Naive thymus-derived CD4-positive, alpha-beta T cell (primary cell): ENCODE measurements around the gene CHMP4A. TPM values are rescaled to one million over a fixed set of nuclear protein-coding genes. Genes with fewer than 3 reads are reported as not detected.
"Not testable (repeated sequence)": the region's sequence is repeated elsewhere in the genome, so short reads cannot be mapped to it uniquely, and the experiment has no call there.

Experiments used
- ATAC-seq: fragments of 150-1000 bp; cut with Tn5 transposase; 2 replicates; pipeline ENCODE4 v1.10.0; 2021; ENCODE audit warnings: mild to moderate bottlenecking, moderate library complexity
- CTCF ChIA-PET: fragments of 350-600 bp; sonication (Branson Sonifier 250); formaldehyde crosslinking; loops from one replicate; lab custom pipeline; 2021; ENCODE audit warnings: antibody characterized with exemption; lab: Charles Lee
- POLR2A ChIA-PET: fragments of 350-600 bp; sonication (Branson Sonifier 250); formaldehyde crosslinking; loops from one replicate; lab custom pipeline; 2021; ENCODE audit warnings: antibody characterized with exemption, inconsistent platforms; lab: Charles Lee
- DNase-seq, 9 donors: peaks; one replicate each; pipeline versions ENCODE4 v3.0.0 to v3.0.0-alpha.2; 2020 to 2022; ENCODE audit warnings: mixed read lengths in 1 of 9
- H3K27ac ChIP-seq: one replicate; pipeline ENCODE4 v1.7.0; 2013; ENCODE audit warnings: mild to moderate bottlenecking, low read depth, low read length, moderate library complexity
- H3K27me3 ChIP-seq, 2 donors: one replicate each; pipeline ENCODE4 v1.7.0; 2013; ENCODE audit warnings: low read length in 2 of 2, mild to moderate bottlenecking in 2 of 2, moderate library complexity in 2 of 2; ENCODE audit not compliant: control insufficient read depth in 2 of 2, insufficient read depth in 2 of 2
- H3K36me3 ChIP-seq, 3 experiments: 1 replicate in 2 of 3; 2 replicates in 1 of 3; pipeline ENCODE4 v1.7.0; 2013; ENCODE audit warnings: low read length in 3 of 3, mild to moderate bottlenecking in 3 of 3, moderate library complexity in 1 of 3; ENCODE audit not compliant: insufficient read depth in 3 of 3, control insufficient read depth in 2 of 3
- H3K4me1 ChIP-seq, 2 donors: one replicate each; pipeline ENCODE4 v1.7.0; 2013; ENCODE audit warnings: low read length in 2 of 2, mild to moderate bottlenecking in 2 of 2, moderate library complexity in 1 of 2; ENCODE audit not compliant: control insufficient read depth in 2 of 2, insufficient read depth in 2 of 2
- H3K4me3 ChIP-seq: 2 replicates; pipeline ENCODE4 v1.7.0; 2013; ENCODE audit warnings: mild to moderate bottlenecking, low read length
- H3K9me3 ChIP-seq, 3 experiments: 1 replicate in 2 of 3; 2 replicates in 1 of 3; pipeline ENCODE4 v1.7.0; 2013; ENCODE audit warnings: low read length in 3 of 3; ENCODE audit not compliant: control insufficient read depth in 2 of 3
- H3K27ac Mint-ChIP-seq, 9 donors: one replicate each; pipeline ENCODE4 v1.8.0; 2020 to 2022; ENCODE audit warnings: mixed read lengths in 9 of 9, mild to moderate bottlenecking in 8 of 9, moderate library complexity in 5 of 9, inconsistent platforms in 2 of 9
- H3K27me3 Mint-ChIP-seq, 5 donors: one replicate each; pipeline ENCODE4 v1.8.0; 2021 to 2022; ENCODE audit warnings: mixed read lengths in 5 of 5, mild to moderate bottlenecking in 1 of 5
- H3K36me3 Mint-ChIP-seq, 5 donors: one replicate each; pipeline ENCODE4 v1.8.0; 2020 to 2022; ENCODE audit warnings: mixed read lengths in 5 of 5, mild to moderate bottlenecking in 3 of 5, inconsistent platforms in 1 of 5
- H3K4me1 Mint-ChIP-seq, 7 donors: one replicate each; pipeline ENCODE4 v1.8.0; 2020 to 2022; ENCODE audit warnings: mixed read lengths in 7 of 7, mild to moderate bottlenecking in 3 of 7, inconsistent platforms in 1 of 7
- H3K4me3 Mint-ChIP-seq, 10 donors: one replicate each; pipeline ENCODE4 v1.8.0; 2020 to 2022; ENCODE audit warnings: mild to moderate bottlenecking in 10 of 10, mixed read lengths in 10 of 10, moderate library complexity in 6 of 10, inconsistent platforms in 2 of 10
- H3K9me3 Mint-ChIP-seq, 11 donors: one replicate each; pipeline ENCODE4 v1.8.0; 2020 to 2022; ENCODE audit warnings: mixed read lengths in 11 of 11, mild to moderate bottlenecking in 4 of 11, inconsistent platforms in 1 of 11, moderate library complexity in 1 of 11
- intact Hi-C, 2 donors: fragments of 100-400 bp; cut with micrococcal nuclease; formaldehyde crosslinking; loops; one replicate each; pipeline ENCODE4 v1.15.1; 2023
- polyA plus RNA-seq, 2 donors: library from polyadenylated mRNA; unstranded; fragments of 300-500 nt; fragmentation: Illumina TruSeq; gene quantifications; one replicate each; pipeline ENCODE4 v1.2.3, GENCODE V29; 2021
- total RNA-seq, 6 experiments: library from RNA in 5 of 6; stranded (reverse) in 5 of 6; gene quantifications; 1 replicate in 5 of 6; 2 replicates in 1 of 6; pipeline ENCODE4 v1.2.3 and lab custom pipeline; 2021 to 2026

CHMP4A gene
- total and polyA plus RNA-seq, 7 experiments from 2014 or later: 79.1 to 140 (median 94.1) TPM

- intact Hi-C loops: no loop called here
- Mint-ChIP-seq H3K27me3 (no peaks in the 10 kb centered on the region), H3K36me3 (peaks cover 0 to 19% (median 7%) of the 10 kb centered on the region in 5 donors), H3K9me3 (no peaks in the 10 kb centered on the region), H3K4me1 (peaks cover 4 to 48% (median 14%) of the 10 kb centered on the region in 7 donors), H3K27ac (peak overlapping the region in 1 of 9 donors; percentile 88), H3K4me3 (peak overlapping the region in 2 of 10 donors; percentile 27 to 44)
- CTCF ChIA-PET: interaction anchor here (1.1 kb wide), 1 partner anchor 46 kb away, joined by 3 read pairs; no protein-coding TSS in a partner anchor
- H3K27me3 ChIP-seq: no peaks in the 10 kb centered on the region
- DNase-seq (no peak), ATAC-seq (no peak)
- POLR2A ChIA-PET: interaction anchor here (1.1 to 2.9 kb wide), 3 partner anchors 22 to 54 kb away, joined by 3 to 18 read pairs (median 3); partner anchors contain the start of gene RABGGTA
- H3K9me3 ChIP-seq: no peaks in the 10 kb centered on the region
- peaks cover 0 to 26% (median 4%) of the 10 kb centered on the region in 3 experiments for H3K36me3 ChIP-seq
- H3K4me3 ChIP-seq: no peak overlapping the region
- H3K27ac ChIP-seq: no peak overlapping the region
- peaks cover 0 to 4% of the 10 kb centered on the region in 2 donors for H3K4me1 ChIP-seq
Observed at GRCh38 chr14:24249230-24250021, 36.1 kb upstream of the CHMP4A start.

- H3K27me3 ChIP-seq: no peaks in the 10 kb centered on the region
- Mint-ChIP-seq H3K27me3 (no peaks in the 10 kb centered on the region), H3K9me3 (peaks cover 0 to 1% (median 0%) of the 10 kb centered on the region in 11 donors), H3K4me1 (peaks cover 12 to 59% (median 23%) of the 10 kb centered on the region in 7 donors), H3K4me3 (peak overlapping the region in 4 of 10 donors; percentile 11 to 59 (median 44)), H3K27ac (peak overlapping the region in 8 of 9 donors; percentile 3 to 95 (median 70)), H3K36me3 (peaks cover 0 to 8% (median 5%) of the 10 kb centered on the region in 5 donors)
- DNase-seq: no peak
- ChIA-PET CTCF (interaction anchor here (0.6 to 7.9 kb wide), 4 partner anchors 51 to 86 kb away, joined by 3 to 140 read pairs (median 4); partner anchors contain the start of genes CIDEB, DHRS1 and NOP9), POLR2A (interaction anchor here (0.7 to 2.9 kb wide), 3 partner anchors 9 to 25 kb away, joined by 3 to 18 read pairs (median 6); partner anchors contain the start of gene RABGGTA)
- intact Hi-C loops: loop anchor here in 1 of 2 donors (1.0 kb wide), 1 partner anchor 24 kb away; the partner anchor contains the start of gene RABGGTA
- no peaks in the 10 kb centered on the region for H3K9me3 ChIP-seq
- peaks cover 8 to 15% of the 10 kb centered on the region in 2 donors for H3K4me1 ChIP-seq
- no peak overlapping the region for H3K4me3 ChIP-seq
- H3K36me3 ChIP-seq: peaks cover 0 to 14% (median 4%) of the 10 kb centered on the region in 3 experiments
- H3K27ac ChIP-seq: no peak overlapping the region
- ATAC-seq: no peak
Observed at GRCh38 chr14:24247422-24247821, 34.1 kb upstream of the CHMP4A start.

- Mint-ChIP-seq H3K27me3 (no peaks in the 10 kb centered on the region), H3K4me1 (peaks cover 16 to 58% (median 25%) of the 10 kb centered on the region in 7 donors), H3K36me3 (peaks cover 0 to 8% (median 5%) of the 10 kb centered on the region in 5 donors), H3K4me3 (peak overlapping the region in 6 of 10 donors; percentile 11 to 81 (median 52)), H3K9me3 (peaks cover 0 to 1% (median 0%) of the 10 kb centered on the region in 11 donors), H3K27ac (peak overlapping the region; percentile 6 to 95 (median 71))
- Histone ChIP-seq H3K27me3 (no peaks in the 10 kb centered on the region), H3K36me3 (peaks cover 0 to 14% (median under 1%) of the 10 kb centered on the region in 3 experiments), H3K9me3 (no peaks in the 10 kb centered on the region), H3K4me1 (peaks cover 9 to 17% of the 10 kb centered on the region in 2 donors), H3K4me3 (peak overlapping the region; percentile 13), H3K27ac (peak overlapping the region; percentile 16)
- ChIA-PET POLR2A (interaction anchor here (0.8 to 2.9 kb wide), 4 partner anchors 10 to 25 kb away, joined by 5 to 18 read pairs (median 6); partner anchors contain the start of gene RABGGTA), CTCF (interaction anchor here (0.7 to 7.9 kb wide), 3 partner anchors 43 to 87 kb away, joined by 3 to 140 read pairs (median 4); partner anchors contain the start of genes DHRS1 and NOP9)
- DNase-seq: no peak
- intact Hi-C loops: loop anchor here in 1 of 2 donors (1.0 kb wide), 1 partner anchor 25 kb away; the partner anchor contains the start of gene RABGGTA
- no peak for ATAC-seq
Observed at GRCh38 chr14:24246765-24247212, 33.5 kb upstream of the CHMP4A start.

- H3K4me3 ChIP-seq, DNase-seq, H3K27me3 Mint-ChIP-seq, ATAC-seq, H3K9me3 ChIP-seq, H3K9me3 Mint-ChIP-seq, intact Hi-C loops, H3K27me3 ChIP-seq, H3K27ac ChIP-seq: not testable (repeated sequence)
- H3K4me1 Mint-ChIP-seq: peaks cover 19 to 54% (median 38%) of the 10 kb centered on the region in 7 donors
- peak overlapping the region in 2 of 10 donors; percentile 24 to 37 for H3K4me3 Mint-ChIP-seq
- Histone ChIP-seq H3K4me1 (peaks cover 23 to 31% of the 10 kb centered on the region in 2 donors), H3K36me3 (peaks cover 6 to 22% (median 8%) of the 10 kb centered on the region in 3 experiments)
- peak overlapping the region in 4 of 9 donors; percentile 57 to 89 (median 84) for H3K27ac Mint-ChIP-seq
- POLR2A ChIA-PET: interaction anchor here (0.6 to 1.8 kb wide), 6 partner anchors 17 to 88 kb away, joined by 3 to 6 read pairs (median 4); partner anchors contain the start of genes DHRS1, LTB4R2, NOP9 and RABGGTA
- peaks cover 0 to 13% (median 4%) of the 10 kb centered on the region in 5 donors for H3K36me3 Mint-ChIP-seq
- CTCF ChIA-PET: interaction anchor here (0.7 to 7.9 kb wide), 6 partner anchors 26 to 889 kb away, joined by 3 to 140 read pairs (median 4); partner anchors contain the start of genes CIDEB, DHRS1, LTB4R and LTB4R2
Observed at GRCh38 chr14:24245350-24245749, 32.1 kb upstream of the CHMP4A start.

- POLR2A ChIA-PET: interaction anchor here (0.6 to 7.2 kb wide), 21 partner anchors 10 to 193 kb away, joined by 3 to 125 read pairs (median 8); partner anchors contain the start of genes CBLN3, CHMP4A, DHRS1 and GMPR2
- peaks cover 34 to 64% (median 58%) of the 10 kb centered on the region in 7 donors for H3K4me1 Mint-ChIP-seq
- no peak for ATAC-seq
Observed at GRCh38 chr14:24243336-24243836, 30.1 kb upstream of the CHMP4A start.

More at GRCh38 chr14:24243336-24243836, 30.1 kb upstream of the CHMP4A start:
- Mint-ChIP-seq H3K9me3 (peaks cover 0 to 1% (median 0%) of the 10 kb centered on the region in 11 donors), H3K4me3 (peak overlapping the region; percentile 84 to 99 (median 98)), H3K36me3 (peaks cover 3 to 19% (median 6%) of the 10 kb centered on the region in 5 donors), H3K27ac (peak overlapping the region; percentile 98 to 100 (median 100)), H3K27me3 (no peaks in the 10 kb centered on the region)
- DNase-seq: peak in 1 of 9 donors; percentile 30
- intact Hi-C loops: loop anchor here (1.0 to 2.0 kb wide), 3 partner anchors 54 to 433 kb away; no protein-coding TSS in a partner anchor
- H3K4me3 ChIP-seq: peak overlapping the region; percentile 78
- no peaks in the 10 kb centered on the region for H3K9me3 ChIP-seq
- peak overlapping the region; percentile 98 for H3K27ac ChIP-seq
- peaks cover 40 to 41% of the 10 kb centered on the region in 2 donors for H3K4me1 ChIP-seq
- CTCF ChIA-PET: interaction anchor here (0.6 to 7.9 kb wide), 20 partner anchors 8 to 261 kb away, joined by 3 to 140 read pairs (median 6); partner anchors contain the start of genes CHMP4A, CIDEB, DHRS1 and KHNYN
- H3K36me3 ChIP-seq: peaks cover 16 to 29% (median 20%) of the 10 kb centered on the region in 3 experiments
- H3K27me3 ChIP-seq: no peaks in the 10 kb centered on the region
